T-helper 2 cell (primary cell): ENCODE data around the gene ENTPD2.
A peak's percentile ranks its signal among the peaks of the same experiment; 100 is the strongest.

Experiments used
- DNase-seq, 5 experiments: peaks; one replicate each; pipeline versions ENCODE4 v3.0.0 to v3.0.0-alpha.2; 2012 to 2022

ENTPD2 gene

GRCh38 chr9:137079401-137079787, 25.5 kb upstream of the ENTPD2 start:
- DNase-seq, result no peak

DNA sequence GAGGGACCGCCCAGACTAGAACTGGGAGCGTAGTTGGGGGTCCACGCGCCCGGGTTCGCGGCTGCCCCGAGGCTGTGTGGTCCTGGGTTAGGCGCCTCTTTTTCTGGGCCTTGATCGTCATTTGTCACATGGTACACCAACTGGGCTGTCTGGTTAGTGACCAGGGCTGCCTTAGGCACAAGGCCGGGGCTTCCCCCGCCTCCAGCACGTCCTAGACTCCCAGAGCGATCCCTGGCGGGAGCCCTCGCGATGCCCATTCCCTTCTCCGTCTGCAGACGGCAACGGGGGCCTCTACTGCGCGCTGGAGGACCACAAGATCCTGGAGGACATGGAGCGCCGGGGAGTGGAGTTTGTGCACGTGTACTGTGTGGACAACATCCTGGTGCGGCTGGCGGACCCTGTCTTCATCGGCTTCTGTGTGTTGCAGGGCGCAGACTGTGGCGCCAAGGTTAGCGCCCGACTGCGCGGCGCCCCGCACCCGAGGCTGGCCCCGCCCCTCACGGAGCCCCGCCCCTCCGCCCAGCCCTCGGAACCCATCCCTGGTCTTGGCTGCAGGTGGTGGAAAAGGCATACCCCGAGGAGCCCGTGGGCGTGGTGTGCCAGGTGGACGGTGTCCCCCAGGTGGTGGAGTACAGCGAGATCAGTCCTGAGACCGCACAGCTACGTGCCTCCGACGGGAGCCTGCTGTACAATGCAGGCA, 25.0 kb upstream of the ENTPD2 start:
- no peak for DNase-seq

DNA sequence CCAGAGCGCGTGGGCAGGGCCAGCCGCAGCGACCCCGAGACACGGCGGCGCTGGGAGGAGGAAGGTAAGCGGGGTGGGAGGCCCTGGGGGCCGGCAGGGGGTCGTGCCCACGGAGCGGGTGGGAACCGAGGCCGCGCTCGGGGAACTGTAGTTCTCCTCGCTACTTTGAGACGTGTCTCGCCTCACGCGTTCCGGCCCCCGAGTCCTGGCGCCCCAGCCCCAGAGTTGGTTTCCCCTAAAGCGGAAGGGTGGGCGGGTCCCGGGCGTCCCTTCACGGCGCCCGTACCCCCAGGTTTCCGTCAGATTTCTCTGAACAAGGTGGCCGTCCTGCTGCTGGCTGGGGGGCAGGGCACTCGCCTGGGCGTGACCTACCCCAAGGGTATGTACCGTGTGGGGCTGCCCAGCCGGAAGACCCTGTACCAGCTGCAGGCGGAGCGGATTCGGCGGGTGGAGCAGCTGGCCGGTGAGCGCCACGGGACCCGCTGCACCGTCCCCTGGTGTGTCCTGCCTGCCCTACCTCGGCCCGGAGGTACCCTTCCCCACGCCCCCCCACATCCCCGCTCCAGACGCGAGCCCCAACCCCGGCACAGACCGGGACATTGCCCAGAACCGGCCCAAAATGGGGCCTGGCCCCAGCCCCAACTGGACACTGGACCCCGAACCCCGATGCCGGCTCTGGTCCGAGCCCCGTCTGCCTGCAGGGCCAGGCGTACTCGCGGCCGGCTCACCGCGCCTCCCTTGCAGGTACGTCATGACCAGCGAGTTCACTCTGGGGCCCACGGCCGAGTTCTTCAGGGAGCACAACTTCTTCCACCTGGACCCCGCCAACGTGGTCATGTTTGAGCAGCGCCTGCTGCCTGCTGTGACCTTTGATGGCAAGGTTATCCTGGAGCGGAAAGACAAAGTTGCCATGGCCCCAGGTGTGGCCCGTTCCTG, 24.2 kb upstream of the ENTPD2 start:
- peak in 3 of 5 experiments; percentile 27 to 54 (median 30) for DNase-seq

GRCh38 chr9:137077010-137077747, 23.3 kb upstream of the ENTPD2 start, which contains the start of gene UAP1L1:
Gene UAP1L1 (plus strand): TSS chr9:137077517. CDS start chr9:137077533, 16 bp downstream.
- peak in 3 of 5 experiments; percentile 51 to 69 (median 65) for DNase-seq

- no peak for DNase-seq
Observed at GRCh38 chr9:137076636-137077009, 22.8 kb upstream of the ENTPD2 start.

DNA sequence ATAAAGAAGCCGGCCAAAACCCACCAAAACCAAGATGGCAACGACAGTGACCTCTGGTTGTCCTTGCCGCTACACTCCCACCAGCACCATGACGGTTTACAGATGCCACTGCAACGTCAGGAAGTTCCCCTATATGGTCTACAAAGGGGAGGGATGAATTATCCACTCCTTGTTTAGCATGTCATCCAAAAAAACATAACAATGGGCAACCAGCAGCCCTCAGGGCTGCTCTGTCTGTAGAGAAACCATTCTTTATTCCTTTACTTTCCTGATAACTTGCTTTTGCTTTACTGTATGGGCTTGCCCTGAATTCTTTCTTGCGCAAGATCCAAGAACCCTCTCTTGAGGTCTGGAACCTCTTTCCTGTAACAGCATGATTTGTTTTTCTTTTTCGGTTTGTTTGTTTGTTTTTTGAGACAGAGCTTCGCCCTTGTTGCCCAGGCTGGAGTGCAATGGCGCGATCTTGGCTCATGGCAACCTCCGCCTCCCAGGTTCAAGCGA, 21.5 kb upstream of the ENTPD2 start:
- DNase-seq, result no peak

GRCh38 chr9:137074657-137075274, 20.9 kb upstream of the ENTPD2 start:
- DNase-seq, result no peak

GRCh38 chr9:137073992-137074399, 20.1 kb upstream of the ENTPD2 start:
- no peak for DNase-seq

- no peak for DNase-seq
Observed at GRCh38 chr9:137071282-137071681, 17.4 kb upstream of the ENTPD2 start.

DNA sequence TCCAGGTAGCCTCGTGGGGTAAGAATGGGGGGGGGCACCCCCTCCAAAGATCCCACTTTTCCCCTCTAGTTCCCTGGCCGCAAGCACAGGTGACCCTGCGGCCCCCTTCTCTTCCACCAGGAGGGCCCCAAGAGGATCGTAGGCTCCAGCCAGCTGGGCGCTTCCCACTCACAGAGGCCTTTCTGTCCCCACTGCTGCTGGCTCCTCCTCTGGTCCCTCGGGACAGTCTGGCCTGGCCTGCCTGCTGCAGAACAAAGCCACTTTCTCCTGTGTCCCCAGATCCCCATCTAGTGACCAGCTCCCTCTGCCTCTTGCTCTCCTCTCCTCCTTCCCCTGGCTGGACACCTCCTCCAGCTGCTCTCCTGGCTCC, 17.0 kb upstream of the ENTPD2 start:
- DNase-seq, result no peak

DNA sequence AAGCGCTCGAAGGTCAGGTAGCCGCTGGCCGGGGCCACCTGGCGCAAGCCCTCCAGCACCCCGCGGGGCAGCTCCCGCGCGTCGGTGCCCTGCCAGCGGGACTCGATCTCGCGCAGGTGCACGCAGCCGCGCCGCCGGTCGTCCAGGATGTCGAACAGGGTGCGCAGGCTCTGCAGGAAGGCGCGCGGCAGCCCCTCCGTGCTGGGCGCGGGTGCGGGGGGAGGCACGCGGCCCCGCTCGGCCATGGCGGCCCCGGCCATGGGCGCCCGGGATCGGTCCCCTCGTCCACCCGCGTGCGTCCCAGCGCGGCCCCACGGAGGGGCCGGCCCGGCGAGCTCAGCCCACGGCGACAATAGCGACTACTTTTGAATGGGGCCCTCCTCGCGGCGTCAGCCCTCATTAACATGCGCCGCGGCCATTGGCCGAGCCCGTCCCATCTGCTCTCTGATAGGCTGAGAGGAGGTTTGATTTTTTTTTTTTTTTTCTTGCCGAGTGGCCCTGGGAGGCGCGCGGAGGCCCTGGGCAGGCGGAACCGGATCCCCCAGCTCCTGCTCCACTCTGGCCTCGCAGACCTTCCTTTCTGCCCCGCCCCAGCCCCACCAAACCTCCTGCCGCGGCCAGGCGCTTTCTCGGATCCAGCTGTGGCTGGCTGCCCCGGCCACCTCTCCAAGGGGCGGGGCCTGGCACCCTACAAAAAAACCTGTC, 16.5 kb upstream of the ENTPD2 start, which contains the start of gene SAPCD2:
TSS of gene SAPCD2 (minus strand) at position 357 of the 705 bp plus-strand sequence. CDS start at position 260, 97 bp downstream.
- DNase-seq, result peak; percentile 71 to 93 (median 81)

DNA sequence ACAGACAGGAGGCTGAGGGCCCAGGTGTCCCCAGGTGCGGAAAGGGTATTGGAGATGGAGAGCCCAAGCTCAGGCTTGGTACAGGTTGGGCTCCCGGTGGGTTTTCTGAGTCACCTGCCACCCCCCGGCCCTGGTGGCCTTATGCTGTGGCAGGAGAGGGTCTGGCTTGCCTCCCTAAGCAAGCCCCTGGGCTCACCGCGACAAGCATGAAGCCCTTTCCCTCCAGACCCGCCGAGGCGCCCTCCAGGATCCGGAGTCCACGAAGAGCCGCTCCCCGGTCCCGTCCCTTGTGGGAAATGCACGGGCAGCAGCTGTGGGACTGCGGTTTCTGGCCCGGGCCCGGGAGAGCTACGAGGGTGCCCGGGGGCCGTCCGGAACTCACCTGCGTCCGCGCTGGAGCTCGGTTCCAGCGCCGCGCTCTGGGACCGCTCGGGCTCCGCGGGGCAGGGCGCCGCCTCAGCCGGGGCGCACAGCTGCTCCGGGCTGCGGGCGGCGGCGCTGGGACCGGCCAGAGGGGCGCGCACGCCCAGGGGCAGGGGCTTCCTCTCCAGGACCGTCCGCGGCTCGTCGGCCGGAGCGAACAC, 15.7 kb upstream of the ENTPD2 start:
- DNase-seq, result no peak

GRCh38 chr9:137068539-137069507, 15.0 kb upstream of the ENTPD2 start:
- DNase-seq, result no peak

GRCh38 chr9:137067860-137068538, 14.1 kb upstream of the ENTPD2 start:
- DNase-seq, result peak; percentile 68 to 90 (median 80)

DNA sequence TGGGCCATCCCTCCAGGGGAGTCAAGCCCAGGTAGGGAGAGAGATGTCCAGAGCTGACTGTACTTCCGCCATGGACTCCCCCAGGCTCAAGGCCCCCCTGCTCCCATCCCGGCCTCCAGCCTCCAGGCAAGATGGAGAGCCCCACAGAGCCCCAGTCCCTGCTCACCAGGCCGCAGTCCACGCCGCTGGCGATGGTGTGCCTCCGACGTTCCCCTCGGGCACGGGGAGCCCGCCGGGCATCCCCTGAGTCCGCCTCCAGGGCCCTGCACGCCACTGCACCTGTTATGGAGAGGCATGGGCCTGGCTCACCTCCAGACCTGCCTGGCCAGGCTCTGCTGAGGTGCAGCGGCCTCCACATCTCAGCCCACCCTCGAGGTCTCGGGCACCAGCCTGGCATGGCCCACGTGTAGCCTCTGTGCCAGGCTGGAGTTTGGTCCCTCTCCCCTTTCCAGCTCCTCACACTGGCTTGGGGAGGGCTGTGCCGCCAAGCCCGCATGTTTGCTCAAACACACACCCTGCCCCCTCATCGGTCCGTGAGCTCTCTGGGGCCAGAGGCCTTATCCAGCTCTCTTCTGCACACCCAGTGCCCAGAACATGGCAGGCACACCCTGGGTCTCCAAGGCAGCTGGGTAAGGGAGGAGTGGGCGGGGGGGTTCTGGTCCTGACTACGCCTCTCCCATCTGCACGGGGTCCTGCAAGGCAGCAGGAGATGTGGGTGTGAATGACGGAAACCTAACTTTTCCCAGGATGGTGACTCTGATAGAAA, 12.4 kb upstream of the ENTPD2 start:
- DNase-seq, result no peak

GRCh38 chr9:137065336-137065967, 11.6 kb upstream of the ENTPD2 start:
- DNase-seq, result no peak

DNA sequence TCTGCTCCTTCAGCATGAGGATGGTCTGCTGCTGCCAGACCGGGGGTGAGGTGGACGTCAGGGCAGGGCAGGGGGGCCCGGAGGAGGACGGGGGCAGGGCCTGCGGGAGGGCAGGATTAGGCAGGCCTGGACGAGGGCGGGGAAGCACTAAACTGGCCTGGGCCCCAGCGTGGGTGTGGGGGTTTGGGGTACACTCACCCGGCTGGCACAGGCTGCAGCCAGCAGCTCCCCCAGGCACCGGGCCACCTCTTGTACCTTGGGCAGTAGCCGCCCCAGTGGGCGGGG, 11.0 kb upstream of the ENTPD2 start:
- DNase-seq, result no peak
